Activated CD4-positive, CD25-positive, alpha-beta regulatory T cell treated with anti-CD3 and anti-CD28 coated beads, Interleukin-2, amount 50 U/mL, for 16 hours (primary cell): ENCODE data around the gene KCNJ16.

Experiments used
- DNase-seq: peaks from one replicate; pipeline ENCODE4 v3.0.0-alpha.2; 2020; ENCODE audit warnings: low read depth, low spot score

Gene KCNJ16

GRCh38 chr17:70169709-70170597 lies 94.9 kb downstream of the KCNJ16 start:
- no peak for DNase-seq

- no peak for DNase-seq
Observed at GRCh38 chr17:70171159-70171558, 96.1 kb downstream of the KCNJ16 start.

- no peak for DNase-seq
Observed at GRCh38 chr17:70172449-70172848, 97.4 kb downstream of the KCNJ16 start.

- no peak for DNase-seq
Observed at GRCh38 chr17:70172923-70173322, 97.9 kb downstream of the KCNJ16 start.

GRCh38 chr17:70173681-70174080 lies 98.7 kb downstream of the KCNJ16 start:
- DNase-seq = no peak

GRCh38 chr17:70181376-70181775 lies 106.4 kb downstream of the KCNJ16 start:
- no peak for DNase-seq

GRCh38 chr17:70181866-70182265 lies 106.8 kb downstream of the KCNJ16 start:
- no peak for DNase-seq

- DNase-seq = no peak
Observed at GRCh38 chr17:70183508-70183907, 108.5 kb downstream of the KCNJ16 start.

GRCh38 chr17:70184207-70184606 lies 109.2 kb downstream of the KCNJ16 start:
- no peak for DNase-seq

- no peak for DNase-seq
Observed at GRCh38 chr17:70184770-70185169, 109.7 kb downstream of the KCNJ16 start.
